IPS-11a (cell line): ENCODE measurements around the gene ANKFY1.
"Not testable (repeated sequence)": the region's sequence is repeated elsewhere in the genome, so short reads cannot be mapped to it uniquely, and the experiment has no call there.

Source experiments
- H3K4me3 ChIP-seq: one replicate; pipeline ENCODE4 v1.5.1; 2013; ENCODE audit warnings: low read depth, low read length, control low read depth

Gene ANKFY1

DNA sequence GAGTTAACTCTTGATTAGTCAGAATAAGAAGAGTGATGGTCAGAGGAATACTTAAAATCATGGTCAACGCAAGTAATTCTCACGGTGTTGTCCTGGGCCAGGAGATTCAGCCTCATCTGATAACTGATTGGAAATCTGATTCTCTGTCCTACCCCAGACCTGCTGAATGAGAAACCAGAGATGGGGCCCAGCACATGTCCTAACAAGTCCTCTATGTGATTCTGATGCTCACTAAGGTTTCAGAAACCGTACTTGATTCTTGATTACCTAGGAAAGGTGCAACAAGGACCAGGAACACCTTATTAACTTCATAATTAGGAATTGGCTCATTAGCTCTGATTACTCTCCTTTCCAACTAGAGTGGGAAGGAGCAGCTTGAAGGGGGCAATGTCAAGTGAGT is 44.5 kb downstream of the ANKFY1 start:
- H3K4me3 ChIP-seq, result no peak overlapping the region

DNA sequence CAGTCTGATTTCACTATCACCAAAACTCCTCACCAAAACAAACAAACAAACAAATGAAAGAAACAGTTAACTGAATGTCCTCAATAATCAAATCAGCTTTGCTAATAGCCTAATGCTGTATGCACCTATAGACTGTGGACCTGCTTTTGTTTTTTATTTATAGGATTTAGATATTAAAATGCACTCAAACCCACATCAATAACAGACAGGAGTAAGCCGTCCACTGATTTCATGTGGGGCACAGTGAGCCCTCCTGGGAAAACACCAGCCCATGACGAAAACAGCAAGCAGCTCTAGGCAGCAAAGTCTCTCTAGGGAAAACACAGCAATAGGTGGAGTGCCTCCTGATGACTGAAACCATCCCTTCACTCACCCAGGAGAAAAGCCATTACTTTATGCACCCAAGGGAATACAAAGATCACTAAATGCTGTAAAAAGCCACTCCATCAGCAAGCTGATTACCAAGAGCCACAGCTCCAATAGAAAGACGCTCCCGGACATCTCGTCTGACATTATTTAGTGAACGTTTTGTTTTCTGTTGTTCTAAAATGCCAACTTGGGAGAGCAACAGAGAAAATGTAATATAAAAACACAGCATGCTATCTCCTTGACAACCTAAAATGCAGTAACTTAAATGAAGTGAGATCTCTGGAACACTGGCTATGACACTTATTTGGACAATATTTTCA is 47.8 kb downstream of the ANKFY1 start:
- no peak overlapping the region for H3K4me3 ChIP-seq

DNA sequence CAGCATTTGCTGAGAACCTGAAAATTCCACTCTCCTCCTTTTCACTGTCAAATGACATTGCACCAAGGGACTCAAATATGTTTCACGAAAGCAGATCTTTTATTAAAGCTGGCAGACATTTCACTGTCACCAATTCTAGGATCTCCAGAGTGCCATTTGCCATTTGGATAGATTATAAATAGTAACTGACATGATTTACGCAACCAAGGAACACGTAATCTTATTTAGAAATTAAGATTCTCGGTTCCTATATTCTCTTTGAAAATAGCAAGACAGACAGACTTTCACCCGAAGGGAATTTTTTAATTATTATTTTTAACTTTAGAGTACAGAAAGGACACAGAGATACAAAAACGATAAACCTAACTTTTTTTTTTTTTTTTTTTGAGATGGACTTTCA is 49.6 kb downstream of the ANKFY1 start:
- no peak overlapping the region for H3K4me3 ChIP-seq

DNA sequence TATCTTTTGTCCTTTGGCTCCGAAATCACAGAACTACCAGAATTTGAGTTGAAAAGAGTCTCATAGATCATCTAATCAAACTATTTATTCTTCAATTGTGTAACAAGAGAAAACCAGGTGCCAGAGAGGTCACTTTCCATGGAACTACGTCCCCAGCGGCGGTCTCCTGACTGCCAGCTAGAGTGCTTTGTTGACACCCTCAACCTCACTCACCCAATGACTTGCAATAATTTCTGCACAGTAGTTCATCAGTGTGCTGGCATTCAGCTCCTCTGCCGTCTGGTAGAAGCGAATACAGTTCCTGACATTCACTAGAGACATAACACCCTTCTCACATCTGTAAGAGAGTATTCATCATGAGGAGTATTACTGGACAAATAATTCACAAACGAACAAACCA is 54.2 kb downstream of the ANKFY1 start:
- no peak overlapping the region for H3K4me3 ChIP-seq

DNA sequence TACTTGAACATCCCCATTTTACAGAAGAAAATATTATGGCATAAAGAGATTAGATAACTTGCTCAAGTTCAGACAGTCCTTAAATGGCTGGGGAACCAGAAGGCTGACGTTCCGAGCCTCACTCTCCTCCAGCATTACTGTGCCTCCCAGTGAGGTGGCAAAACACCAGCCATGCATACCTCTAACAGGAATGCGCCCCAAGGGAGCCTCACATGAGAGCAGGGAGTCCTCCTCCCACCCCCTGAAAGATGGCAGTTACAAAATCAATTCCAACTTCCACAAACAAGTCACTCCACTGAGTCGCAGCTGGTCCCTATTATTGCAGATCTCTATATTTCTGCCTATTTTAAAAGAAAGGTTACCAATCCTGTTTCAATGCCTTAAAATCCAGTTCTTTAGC is 55.5 kb downstream of the ANKFY1 start:
- H3K4me3 ChIP-seq, result no peak overlapping the region

DNA sequence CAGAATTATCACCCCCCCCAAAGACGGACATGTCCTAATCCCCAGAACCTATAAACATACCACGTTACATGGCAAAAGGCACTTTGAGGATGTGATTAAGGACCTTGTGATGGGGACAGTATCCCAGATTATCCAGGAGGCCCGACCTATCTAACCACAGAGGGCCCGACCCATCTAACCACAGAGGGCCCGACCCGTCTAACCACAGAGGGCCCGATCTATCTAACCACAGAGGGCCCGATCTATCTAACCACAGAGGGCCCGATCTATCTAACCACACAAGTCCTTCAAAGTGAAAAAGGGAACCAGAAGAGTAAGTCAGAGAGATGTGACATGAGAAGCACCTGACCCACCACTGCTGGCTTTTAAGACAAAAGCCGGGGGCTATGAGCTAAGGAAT is 56.8 kb downstream of the ANKFY1 start:
- H3K4me3 ChIP-seq, result no peak overlapping the region

DNA sequence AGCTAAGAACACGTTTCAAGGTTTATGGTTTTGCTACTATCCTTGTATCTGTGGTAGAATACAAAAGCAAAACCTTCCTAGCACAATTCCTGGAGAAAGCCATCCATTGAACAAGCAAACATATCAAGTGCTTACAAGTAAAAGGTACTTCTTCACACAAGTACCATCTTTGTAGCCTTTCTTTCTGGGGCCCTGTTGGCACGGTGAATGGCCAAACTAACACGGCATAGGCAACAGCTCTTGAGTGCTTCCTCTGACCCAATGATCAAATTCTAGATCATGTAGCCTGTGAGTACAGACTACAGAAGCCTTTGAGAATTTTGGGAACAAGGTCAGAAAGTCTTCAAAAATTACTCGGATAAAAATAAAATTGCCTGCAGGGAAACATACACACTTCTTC is 57.9 kb downstream of the ANKFY1 start:
- H3K4me3 ChIP-seq, result no peak overlapping the region

DNA sequence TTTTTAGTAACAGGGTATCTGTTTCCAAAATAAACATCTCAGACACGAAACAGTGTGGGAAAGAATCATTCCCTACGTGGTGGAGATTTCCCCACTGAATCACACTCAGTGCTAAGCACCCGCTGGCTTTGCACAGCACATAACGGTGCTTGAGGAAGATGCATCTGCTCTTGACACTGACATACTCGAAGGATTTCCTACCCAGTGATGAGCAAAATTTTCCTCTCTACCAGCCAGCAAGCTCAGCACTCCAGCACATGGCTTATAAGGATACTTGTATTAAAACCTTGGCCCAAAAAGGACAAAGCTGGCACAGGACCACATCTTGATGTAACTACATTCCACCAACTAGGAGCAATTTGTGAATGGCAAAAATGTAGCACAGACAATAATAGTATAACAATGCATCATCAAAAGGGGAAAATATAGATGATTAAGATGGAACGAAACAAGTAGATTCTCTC is 59.0 kb downstream of the ANKFY1 start:
- H3K4me3 ChIP-seq, result no peak overlapping the region

DNA sequence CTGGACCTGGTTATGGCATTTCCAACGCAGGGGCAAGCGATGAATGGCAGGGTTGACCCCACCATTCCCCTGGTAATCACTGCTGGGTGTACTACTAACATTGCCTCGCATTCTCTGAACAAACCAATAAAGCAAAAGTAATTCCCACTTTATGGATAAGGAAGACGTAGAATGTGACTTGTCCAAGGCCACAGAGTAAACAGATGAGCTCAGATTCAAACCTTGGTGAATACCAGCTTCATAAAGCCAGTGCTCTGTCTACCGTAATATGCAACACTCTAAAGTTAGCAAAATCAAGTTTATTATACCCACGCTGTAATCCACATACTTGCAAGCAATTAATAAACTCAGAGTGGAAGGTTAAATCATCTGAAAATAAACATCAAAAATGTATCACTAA is 59.6 kb downstream of the ANKFY1 start:
- H3K4me3 ChIP-seq, result no peak overlapping the region

DNA sequence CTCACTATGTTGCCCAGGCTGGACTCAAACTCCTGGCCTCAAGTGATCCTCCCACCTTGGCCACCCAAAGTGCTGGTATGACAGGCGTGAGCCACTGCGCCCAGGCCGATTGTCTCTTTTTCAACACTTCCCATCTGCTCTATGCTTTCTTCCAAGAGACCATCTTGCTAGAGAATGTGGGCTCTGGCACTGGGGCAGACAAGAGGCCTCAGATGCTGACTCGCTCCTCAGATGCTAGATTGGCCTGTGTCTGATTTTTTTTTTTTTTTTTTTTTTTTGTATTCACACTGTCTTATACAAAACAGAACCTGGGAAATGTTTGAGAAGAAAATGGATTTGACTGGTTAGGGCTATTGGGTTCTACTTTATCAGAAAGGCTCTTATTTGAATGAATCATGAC is 62.6 kb downstream of the ANKFY1 start:
- H3K4me3 ChIP-seq, result no peak overlapping the region

DNA sequence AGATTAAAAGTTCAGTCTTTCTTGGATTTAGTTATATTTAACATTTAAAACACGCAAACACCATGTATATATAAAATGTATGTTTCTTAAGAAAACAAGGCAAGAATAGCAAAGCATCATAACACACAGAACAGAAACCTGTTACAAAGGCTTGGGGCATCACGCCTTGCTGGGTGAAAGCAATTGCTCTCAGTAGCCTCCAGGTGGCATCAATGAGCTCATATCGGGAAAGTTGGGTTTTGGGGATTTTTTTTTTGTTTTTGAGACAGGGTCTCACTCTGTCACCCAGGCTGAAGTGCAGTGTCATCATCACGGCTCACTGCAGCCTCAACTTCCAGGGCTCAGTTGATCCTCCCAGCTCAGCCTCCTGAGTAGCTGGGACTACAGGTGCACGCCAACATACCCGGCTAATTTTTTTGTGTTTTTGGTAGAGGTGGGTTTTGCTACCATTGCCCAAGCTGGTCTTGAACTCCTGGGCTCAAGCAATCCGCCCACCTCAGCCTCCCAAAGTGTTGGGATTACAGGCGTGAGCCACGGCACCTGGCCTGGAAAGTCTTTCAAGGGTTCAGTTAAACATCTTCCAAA is 63.9 kb downstream of the ANKFY1 start:
- no peak overlapping the region for H3K4me3 ChIP-seq

DNA sequence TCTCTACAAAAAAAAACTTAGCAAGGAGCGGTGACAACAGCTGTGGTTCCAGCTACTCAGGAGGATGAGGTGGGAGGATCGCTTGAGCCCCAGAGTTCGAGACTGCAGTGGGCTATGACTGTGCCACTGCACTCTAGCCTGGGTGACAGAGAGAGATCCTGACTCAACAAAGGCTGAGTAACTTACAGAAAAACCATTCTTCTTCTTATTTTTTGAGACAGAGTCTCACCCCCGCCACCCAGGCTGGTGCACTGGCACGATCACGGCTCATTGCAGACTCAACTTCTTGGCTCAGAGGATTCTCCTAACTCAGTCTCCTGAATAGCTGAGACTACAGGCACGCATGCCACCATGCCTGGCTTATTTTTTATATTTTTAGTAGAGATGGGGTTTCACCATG is 64.8 kb downstream of the ANKFY1 start:
- no peak overlapping the region for H3K4me3 ChIP-seq

DNA sequence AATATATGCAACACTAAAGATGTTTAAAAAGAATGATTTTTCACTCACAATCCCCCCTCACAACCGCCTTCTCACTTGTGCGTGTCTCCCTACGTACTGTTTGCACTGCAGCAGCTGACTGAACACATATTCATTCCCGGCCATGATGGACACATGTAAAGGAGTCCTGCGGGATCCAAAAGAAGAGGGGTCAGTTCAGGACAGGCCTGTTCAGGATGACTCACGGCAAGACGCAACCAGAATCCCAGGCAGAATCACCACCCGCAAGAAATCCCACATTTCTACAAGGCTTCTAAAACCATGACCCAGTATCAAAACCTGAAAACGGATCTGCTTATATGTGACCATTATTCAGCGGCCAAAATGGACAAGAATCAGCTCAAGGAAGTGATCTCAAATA is 68.5 kb downstream of the ANKFY1 start:
- no peak overlapping the region for H3K4me3 ChIP-seq

DNA sequence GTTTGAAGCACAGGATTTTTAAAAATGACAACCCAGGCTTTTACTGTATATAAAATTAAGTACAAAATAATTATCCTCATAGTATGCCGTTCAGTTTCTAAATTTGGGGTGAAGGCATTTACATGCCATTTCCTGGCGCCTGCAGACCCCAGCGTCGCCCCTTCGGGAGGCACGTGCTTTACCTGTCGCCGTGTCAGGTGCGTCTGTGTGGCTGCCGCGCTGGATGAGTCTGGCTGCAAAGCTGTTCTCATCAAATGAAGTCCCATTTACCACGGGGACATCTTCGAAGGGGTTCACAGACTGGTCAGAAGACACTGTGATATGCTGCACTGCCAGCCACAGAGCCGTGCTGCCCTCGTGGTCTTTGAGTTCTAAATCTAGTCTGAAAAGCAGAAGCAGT is 69.0 kb downstream of the ANKFY1 start:
- no peak overlapping the region for H3K4me3 ChIP-seq

DNA sequence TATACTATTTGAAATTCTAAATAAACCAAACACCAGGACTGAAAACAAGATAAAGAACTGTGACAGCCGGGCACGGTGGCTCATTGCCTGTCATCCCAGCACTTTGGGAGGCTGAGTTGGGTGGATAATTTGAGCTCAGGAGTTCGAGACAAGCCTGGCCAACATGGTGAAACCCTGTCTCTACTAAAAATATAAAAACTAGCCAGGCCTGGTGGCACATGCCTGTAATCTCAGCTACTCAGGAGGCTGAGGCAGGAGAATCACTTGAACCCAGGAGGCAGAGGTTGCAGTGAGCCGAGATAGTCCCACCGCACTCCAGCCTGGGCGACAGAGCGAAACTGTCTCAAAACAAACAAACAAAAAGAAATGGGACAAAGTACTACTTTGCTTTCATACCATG is 73.0 kb downstream of the ANKFY1 start:
- H3K4me3 ChIP-seq, result not testable (repeated sequence)

DNA sequence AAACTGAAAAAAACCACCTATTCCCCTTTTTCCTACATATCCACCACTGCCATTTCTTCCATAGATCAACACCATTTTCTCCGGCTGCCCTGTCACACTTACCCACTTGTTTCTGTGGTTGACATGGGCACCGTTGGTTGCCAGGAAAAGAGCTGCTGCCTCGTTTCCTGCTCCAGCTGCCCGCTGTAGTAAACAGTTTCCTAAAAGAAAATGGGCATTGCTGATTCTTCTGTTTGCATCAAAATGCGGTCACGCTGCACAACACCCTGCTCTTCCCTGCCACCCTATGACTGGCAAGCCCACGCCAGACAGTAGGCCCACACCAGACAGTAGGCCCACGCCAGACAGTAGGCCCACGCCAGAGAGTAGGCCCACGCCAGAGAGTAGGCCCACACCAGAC is 74.5 kb downstream of the ANKFY1 start:
- no peak overlapping the region for H3K4me3 ChIP-seq

DNA sequence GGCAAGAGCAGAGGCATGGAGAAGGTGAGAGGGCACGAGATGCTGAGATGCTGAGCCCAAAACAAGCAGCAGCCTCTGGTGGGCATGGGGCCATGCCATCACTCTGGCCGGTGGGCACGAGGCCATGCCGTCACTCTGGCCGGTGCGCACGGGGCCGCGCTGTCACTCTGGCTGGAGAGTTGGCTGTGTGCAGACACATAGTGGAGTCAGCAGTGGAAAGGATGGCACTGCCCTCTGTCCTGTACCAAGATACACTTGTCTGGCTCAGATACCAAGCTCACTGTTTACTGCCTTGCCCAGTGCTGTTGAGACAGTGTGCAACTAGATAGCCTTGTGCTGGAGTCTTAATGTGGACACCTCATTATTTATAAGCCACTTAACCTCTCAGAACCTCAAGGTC is 75.7 kb downstream of the ANKFY1 start:
- no peak overlapping the region for H3K4me3 ChIP-seq

DNA sequence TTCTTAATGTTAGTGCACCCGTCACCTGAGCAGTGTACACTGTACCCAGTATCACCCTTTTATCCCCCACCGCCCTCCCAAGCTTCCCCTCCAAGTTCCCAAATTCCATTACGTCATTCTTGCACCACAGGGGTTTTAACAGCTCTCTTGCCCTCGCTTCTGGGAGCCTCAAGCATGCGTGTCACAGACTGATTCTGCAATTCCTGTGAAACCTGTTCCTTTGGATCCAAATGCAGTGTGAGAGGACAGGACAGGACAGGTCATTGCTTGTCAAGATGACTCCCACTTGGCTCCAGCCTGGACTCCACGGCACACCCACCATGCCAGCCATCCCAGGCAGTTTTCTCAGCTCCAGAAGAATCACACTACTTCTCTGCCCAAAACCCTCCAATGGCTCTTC is 76.7 kb downstream of the ANKFY1 start:
- H3K4me3 ChIP-seq, result no peak overlapping the region

DNA sequence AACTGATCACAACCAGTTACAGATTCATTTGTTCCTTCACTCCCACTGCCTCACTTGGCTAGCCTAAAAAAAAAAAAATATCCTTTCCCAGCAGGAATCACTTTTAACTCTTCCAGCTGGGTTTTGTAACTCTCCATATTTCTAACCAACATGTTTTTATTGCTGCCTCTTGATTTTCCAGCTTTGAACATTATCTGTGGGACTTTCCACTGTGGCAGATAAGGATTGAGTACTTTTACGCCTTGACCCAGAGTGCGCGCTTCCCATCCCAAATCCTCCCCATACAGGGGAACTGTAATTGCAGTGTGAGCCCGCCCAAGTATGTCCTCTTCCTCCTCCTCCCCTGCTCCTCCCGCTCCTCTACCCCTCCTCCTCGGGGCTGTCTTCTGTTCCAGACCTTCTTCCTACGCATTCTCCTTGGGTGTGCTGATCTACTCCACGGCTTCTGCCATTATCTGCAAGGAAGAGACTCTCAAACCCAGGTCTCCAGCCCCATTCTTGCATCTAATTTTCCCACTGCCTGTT is 77.4 kb downstream of the ANKFY1 start:
- H3K4me3 ChIP-seq, result no peak overlapping the region

DNA sequence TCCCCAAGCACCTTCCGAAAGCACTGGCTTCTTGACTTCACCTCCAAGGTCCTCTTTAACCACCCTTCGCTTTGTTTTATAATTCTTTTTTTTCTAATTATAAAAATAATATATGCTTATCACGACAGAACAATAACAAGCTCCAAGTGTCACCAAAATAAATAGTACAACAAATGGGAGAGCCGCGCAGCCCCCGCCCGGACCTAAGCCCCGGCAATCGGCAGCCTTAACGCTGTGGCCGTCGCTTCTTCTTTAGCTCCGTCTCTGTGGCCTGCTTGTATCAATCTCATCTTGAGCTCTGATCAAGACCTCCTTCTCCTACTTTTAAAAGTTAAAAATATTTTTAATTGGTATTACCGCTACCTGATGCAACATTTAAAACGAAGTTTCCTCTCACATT is 78.1 kb downstream of the ANKFY1 start:
- H3K4me3 ChIP-seq, result no peak overlapping the region

DNA sequence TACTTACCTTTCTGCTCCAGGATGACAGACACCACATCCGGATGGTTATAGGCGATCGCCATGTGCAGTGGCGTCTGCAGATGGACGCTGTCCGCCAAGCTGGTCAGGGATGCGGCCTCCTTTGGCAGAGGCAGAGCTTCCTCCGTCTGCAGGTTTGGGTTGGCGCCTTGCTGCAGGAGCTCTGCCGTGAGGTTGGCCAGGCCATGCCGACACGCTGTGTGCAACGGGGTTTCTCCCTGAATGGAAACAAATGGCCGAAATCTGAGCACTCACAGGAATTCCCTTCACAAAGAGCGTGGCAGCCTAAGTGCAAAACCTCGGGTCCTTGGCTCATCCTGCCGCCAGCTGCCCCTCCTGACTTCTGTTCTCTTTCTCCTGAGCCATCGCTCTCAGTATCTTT is 79.0 kb downstream of the ANKFY1 start:
- H3K4me3 ChIP-seq, result no peak overlapping the region

DNA sequence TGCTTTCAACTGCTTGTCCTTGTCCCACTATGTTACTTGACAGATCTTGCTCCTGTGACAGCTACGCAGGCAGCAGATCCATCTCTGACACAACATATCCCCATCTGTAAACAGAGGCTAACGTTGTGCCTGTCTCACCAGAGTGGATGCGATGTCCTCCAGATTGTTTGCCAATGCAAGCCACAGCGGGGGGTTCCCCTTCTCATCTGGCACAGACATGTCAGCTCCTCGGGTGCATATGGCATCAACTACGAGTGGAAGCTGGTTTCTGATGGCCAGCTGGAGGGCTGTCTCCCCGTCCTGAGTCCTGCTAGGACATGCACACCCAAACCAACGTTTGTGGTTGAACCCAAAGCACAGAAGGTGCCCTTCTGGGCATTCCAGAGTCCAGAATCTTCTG is 81.7 kb downstream of the ANKFY1 start:
- H3K4me3 ChIP-seq, result no peak overlapping the region

DNA sequence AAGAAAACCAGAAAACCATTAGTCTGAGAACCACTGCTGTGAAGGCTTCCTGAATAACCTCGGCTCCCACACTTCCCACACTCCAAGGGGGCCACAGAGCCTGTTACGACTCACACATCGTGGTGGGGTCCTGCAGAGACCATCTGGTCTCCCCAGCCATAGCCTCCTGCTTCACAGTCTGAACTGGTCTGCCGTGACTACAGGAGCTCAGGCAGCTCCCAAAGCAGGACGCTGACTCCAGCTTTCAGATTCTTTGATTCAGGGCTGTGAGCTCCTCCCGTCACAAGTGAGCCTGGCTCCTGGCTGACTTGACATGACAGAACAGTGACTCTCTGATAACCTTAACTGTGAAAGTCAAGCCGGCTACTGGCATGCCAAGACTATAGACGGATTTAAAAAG is 83.0 kb downstream of the ANKFY1 start:
- no peak overlapping the region for H3K4me3 ChIP-seq
